GM12891 (cell line): ENCODE results near the gene GLIS1.

Source experiments
- DNase-seq: peaks from one replicate; pipeline ENCODE4 v3.0.0; 2011; ENCODE audit warnings: low spot score; ENCODE audit not compliant: insufficient read length
- FAIRE-seq: peaks from 2 replicates; lab custom pipeline; 2011; peaks lifted over from hg19 to GRCh38; lab: Jason Lieb, UNC
- PAX5 ChIP-seq: IDR thresholded peaks from 2 replicates; pipeline ENCODE4 v1.6.1; 2011; ENCODE audit warnings: low read length, moderate library complexity, mild to moderate bottlenecking; ENCODE audit not compliant: insufficient read depth, severe bottlenecking
- POLR2A ChIP-seq: IDR thresholded peaks from 2 replicates; pipeline ENCODE4 v1.6.1; 2011; ENCODE audit warnings: low read depth, low read length, control low read depth
- POLR2AphosphoS5 ChIP-seq: IDR thresholded peaks from 2 replicates; pipeline ENCODE4 v1.6.1; 2011; ENCODE audit warnings: low read depth, low read length, control low read depth
- POU2F2 ChIP-seq: IDR thresholded peaks from 2 replicates; pipeline ENCODE4 v1.6.1; 2011; ENCODE audit warnings: low read depth, mild to moderate bottlenecking, control low read depth, low read length, moderate library complexity
- SPI1 ChIP-seq: IDR thresholded peaks from 2 replicates; pipeline ENCODE4 v1.6.1; 2011; ENCODE audit warnings: low read depth, low read length, control low read depth
- TAF1 ChIP-seq: IDR thresholded peaks from 2 replicates; pipeline ENCODE4 v1.6.1; 2011; ENCODE audit warnings: low read depth, low read length, control low read depth

GLIS1 gene

GRCh38 chr1:53696571-53696970 lies 42.4 kb downstream of the GLIS1 start:
- no peak for FAIRE-seq
- TF ChIP-seq TAF1 (no peak), POU2F2 (no peak), POLR2AphosphoS5 (no peak), PAX5 (no peak), SPI1 (no peak), POLR2A (no peak)
- no peak for DNase-seq

- FAIRE-seq (no peak), DNase-seq (no peak)
- TF ChIP-seq POU2F2: no peak
- TF ChIP-seq SPI1: no peak
- TF ChIP-seq POLR2AphosphoS5: no peak
- TF ChIP-seq POLR2A: no peak
- no peak for TF ChIP-seq TAF1
- no peak for TF ChIP-seq PAX5
Observed at GRCh38 chr1:53696051-53696450, 42.9 kb downstream of the GLIS1 start.

DNA sequence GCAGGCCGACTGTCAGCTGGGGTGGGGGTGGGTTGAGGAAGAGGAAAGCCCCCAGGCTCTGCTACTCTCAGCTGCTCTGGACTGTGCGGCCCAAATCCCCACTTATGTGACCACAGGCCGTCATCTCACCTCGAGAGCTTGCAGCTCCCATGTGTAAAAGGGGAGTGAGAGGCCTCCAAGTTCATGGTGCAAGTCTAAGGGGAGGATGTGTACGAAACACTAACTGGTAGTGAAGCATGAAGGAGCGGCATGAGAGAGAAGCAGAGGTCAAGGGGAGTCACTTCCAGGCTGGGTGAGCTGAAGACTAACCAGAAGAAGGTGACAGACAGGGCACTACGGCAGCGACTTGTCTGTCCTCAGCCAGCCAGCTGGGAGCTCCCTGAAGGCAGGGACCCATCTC lies 43.8 kb downstream of the GLIS1 start:
- FAIRE-seq (no peak), DNase-seq (no peak)
- TF ChIP-seq TAF1 (no peak), POU2F2 (no peak), POLR2A (no peak), PAX5 (no peak), SPI1 (no peak), POLR2AphosphoS5 (no peak)

DNA sequence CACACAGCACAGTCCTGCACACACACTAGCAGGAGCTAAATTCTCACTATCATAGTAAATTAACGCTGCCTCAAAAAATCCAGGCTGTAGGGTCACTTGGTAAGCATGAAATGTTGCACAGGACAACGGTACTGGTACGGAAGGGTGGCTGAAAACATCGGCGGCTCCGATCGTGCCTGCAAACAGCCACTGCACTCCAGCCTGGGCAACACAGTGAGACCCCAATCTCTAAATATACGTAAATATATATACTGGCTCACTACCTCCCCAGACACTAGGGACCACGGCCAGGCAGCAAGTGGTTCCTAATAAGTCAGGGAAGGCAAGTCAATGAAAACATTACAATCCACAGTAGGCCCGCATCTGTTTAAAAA lies 44.3 kb downstream of the GLIS1 start:
- DNase-seq: no peak
- TF ChIP-seq POLR2A: no peak
- no peak for TF ChIP-seq SPI1
- TF ChIP-seq POLR2AphosphoS5: no peak
- TF ChIP-seq POU2F2: no peak
- TF ChIP-seq TAF1: no peak
- TF ChIP-seq PAX5: no peak
- FAIRE-seq: no peak

DNA sequence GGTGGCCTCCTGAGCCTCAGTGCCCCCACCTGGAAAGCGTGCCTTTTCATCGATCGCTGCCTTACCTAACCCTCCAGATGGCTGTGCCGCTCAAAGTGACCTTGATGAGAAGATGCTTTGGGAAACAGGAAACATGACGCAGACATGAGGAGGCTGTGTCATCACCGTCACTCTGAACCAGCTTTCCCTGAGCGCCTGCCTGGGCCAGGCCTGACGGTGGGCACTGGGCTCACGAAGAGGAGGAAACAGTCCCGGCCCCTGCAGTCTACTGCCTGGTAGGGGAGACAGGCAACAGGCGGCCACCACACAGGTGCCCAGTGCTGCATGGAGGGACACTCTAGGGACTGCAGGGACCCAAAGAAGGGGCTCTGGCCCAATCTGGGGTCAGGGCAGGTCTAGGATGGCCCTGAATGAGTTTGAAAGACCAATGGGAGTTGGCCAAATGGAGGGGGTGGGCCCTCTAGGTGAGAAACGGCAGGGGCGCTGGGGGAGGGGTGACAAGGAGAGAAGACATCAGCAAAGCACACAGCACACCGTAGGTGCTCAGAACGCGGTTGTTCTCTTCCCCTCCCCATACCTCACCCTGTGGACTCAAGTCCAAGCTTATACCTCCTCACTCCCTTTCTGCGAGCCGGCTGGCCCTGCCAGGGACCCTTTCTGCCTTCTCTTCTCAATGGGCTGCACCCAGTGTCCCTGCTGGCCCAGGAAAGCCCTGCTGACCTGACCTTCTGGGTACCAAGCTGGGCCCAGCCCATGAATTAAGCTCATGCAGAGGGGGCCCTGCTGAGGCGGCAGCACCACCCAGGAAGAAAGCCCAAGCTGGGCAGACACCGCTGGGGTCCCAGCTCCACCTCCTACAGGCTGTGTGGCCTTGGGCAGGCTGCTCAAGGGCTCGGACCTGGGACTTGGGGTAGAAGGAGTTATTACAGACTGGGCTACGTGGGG lies 44.9 kb downstream of the GLIS1 start:
- DNase-seq (no peak), FAIRE-seq (no peak)
- TF ChIP-seq POU2F2 (no peak), POLR2A (no peak), PAX5 (no peak), POLR2AphosphoS5 (no peak), SPI1 (no peak), TAF1 (no peak)

DNA sequence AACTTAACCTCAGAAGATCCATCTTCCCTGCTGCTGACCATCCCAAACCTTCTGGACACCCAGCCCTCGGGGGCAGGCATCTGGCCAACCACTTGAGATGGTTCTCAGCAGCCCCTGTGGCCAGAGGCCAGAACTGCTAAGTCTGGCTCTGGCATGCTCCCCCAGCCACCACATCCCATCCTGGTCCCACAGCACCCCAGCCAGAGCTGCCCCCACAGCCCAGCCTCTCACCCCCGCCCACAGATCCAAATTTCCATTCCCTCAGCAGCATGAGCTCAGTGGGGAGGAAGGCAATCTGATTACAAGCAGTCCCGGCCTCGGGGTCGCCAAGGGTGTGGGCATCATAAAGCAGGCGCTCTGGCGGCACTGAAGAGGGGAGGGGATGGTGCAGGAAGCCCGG lies 45.6 kb downstream of the GLIS1 start:
- DNase-seq (no peak), FAIRE-seq (no peak)
- TF ChIP-seq POLR2AphosphoS5: no peak
- TF ChIP-seq TAF1: no peak
- TF ChIP-seq PAX5: no peak
- TF ChIP-seq POU2F2: no peak
- no peak for TF ChIP-seq POLR2A
- TF ChIP-seq SPI1: no peak

DNA sequence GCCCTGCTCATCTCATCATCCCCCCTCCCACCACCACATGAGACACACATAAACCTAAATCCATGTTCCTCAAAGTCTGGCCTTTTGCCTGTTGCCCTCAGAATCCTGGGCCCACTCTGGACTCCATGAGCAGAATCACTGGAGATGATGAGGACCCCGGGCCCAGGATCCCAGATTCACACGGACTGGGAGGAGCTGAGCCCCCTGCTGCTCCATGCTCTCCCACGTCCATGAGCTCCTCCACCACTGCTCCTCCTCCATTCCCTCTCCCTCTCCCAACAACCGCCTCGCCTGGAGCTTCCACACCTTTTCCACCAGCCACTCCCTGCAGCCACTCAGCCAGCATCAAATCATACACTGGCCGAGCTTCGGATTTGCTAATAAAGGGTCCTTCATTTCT lies 47.6 kb downstream of the GLIS1 start:
- FAIRE-seq (no peak), DNase-seq (no peak)
- TF ChIP-seq POLR2AphosphoS5: no peak
- no peak for TF ChIP-seq TAF1
- no peak for TF ChIP-seq POLR2A
- TF ChIP-seq SPI1: no peak
- TF ChIP-seq PAX5: no peak
- no peak for TF ChIP-seq POU2F2

DNA sequence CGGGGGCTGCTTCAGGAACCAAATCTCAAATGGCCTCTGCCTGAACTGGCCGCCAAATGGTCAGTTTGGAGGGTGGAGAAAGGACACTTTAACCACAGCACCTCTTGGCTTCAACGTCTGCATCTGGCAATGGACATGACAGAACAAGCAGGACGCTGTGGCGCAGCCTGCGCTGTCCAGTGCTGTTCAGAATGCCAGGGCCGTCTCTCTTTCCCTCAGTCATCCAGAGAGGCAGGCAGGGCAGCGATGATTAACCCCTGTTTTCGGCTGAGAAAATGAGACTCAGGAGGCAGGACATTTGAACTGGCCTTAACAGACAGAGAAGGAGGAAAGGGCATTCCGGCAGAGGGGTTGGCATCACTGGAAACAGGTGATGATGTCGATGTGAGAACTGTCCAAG lies 48.6 kb downstream of the GLIS1 start:
- FAIRE-seq: no peak
- no peak for DNase-seq
- no peak for TF ChIP-seq POU2F2
- no peak for TF ChIP-seq POLR2AphosphoS5
- no peak for TF ChIP-seq TAF1
- TF ChIP-seq PAX5: no peak
- no peak for TF ChIP-seq POLR2A
- TF ChIP-seq SPI1: no peak

DNA sequence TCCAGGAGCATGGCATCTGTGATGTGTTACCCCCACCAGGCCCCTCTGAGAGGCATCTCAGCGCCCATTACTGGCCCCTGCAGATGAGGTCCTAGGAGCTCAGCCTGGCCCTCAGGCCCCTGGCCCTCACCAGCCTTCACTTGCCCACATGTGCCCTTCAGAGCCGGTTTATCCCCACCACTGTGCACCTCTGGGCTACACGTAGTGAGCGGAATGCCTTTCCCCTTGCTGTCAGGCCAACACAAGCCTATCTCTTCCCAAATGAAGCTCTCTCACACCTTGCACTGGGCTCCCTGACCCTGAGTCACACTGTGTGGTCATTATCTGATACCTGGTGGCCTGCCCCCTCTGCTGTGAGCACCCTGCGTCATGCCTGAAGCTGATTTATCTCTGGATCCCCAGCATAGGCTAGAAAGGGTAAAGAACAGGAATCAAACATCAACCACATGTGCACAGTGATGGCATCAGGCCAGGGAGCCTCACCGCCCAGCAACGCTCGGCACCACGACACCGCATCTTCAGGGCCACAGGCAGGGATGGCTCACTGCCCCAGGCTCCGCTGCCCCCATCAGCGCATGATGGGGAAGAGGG lies 49.1 kb downstream of the GLIS1 start:
- DNase-seq (no peak), FAIRE-seq (no peak)
- no peak for TF ChIP-seq TAF1
- no peak for TF ChIP-seq POU2F2
- no peak for TF ChIP-seq POLR2A
- no peak for TF ChIP-seq POLR2AphosphoS5
- no peak for TF ChIP-seq PAX5
- no peak for TF ChIP-seq SPI1
